ENCODE data around the gene UGDH.

The UGDH gene

DNA sequence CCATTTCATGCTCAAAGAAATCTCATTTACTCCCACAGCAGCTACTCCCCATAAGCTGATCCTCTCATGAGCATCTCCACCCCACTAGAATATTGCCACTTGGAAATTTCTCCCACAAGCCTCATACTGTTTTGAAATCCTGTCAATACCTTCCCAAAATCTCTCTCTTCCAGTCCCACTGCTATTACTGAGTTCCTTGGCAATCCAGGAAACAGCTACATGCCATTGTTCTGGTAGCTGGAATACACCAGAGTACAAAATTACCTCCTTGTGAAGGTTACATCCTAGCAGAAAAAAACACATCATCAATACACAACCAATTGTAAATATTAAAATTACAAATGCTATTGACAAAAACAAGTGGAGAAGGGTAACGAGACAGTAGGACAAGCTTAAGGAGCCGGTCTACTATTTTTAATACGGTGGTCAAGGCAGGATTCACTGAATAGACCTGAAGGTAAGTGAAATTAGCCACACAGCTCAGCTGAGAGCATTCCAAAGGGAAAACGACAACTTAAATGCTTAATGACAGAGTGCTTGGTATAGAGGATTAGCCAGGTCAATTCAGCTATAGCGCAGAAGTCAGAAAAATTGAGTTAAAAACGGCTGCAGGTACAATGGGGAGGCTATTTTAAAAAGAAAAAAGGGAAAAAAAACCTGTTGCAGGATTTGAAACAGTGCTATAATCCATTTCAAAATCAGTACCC lies 74.9 kb downstream of the UGDH start:
- no peak for DNase-seq (ENCODE audit: low read depth)

DNA sequence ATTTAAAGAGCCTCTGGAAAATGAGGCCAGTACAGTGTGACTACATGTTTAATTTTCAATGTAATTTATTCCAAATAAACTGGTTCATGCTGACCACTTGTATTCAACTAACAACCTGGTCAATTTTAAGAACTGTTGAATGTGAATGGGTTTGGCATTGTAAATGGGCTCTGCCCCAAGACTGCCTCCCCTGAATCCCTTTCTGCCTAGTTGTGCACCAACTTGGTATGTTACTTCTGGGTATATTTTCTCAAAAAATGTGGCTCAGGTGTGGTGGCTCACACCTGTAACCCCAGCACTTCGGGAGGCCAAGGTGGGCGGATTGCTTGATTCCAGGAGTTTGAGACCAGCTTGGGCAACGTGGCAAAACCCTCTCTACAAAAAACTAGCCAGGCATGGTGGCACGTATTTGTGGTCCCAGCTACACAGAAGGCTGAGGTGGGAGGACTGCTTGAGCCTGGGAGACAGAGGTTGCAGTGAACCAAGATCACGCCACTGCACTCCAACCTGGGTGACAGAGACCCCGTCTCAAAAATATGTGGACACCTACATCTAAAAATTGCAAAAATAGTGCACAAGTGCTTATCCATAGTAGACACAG lies 75.7 kb downstream of the UGDH start:
- no peak for DNase-seq (ENCODE audit: low read depth)

DNA sequence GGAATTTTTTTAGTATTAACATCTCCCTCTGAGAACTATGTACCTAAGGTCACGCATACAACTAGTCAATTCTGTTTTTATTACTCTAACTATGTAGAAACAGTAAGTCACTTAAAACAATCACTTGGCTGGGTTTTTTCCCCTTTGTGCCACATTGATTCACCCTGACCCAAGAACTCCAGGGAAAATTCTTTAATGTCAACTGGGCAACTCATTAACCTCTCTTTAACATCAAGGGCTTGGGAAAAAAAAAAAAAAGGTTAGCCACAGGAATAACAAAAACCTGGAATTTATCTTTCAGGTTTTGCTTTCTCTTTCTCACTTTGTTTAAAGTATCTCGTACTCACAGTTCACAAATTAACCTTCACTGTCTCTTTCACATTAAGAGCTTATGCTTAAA lies 76.6 kb downstream of the UGDH start:
- no peak for DNase-seq (ENCODE audit: low read depth)
